Right lobe of liver (tissue), 6 donors: ENCODE data around the gene CFLAR. TPM values are rescaled to one million over a fixed set of nuclear protein-coding genes. Genes with fewer than 3 reads are reported as not detected.

Experiments used
- ATAC-seq, 4 donors: fragments of 200-7000 bp; cut with Tn5 transposase; one replicate each; pipeline ENCODE4 v1.9.1; 2020; ENCODE audit warnings: mild to moderate bottlenecking in 4 of 4, moderate library complexity in 4 of 4
- DNase-seq, 3 donors: peaks; one replicate each; pipeline ENCODE4 v3.0.0-alpha.2; 2020
- H3K27ac ChIP-seq, 3 donors: fragments of 200-600 bp; one replicate each; pipeline ENCODE4 v1.8.0; 2022
- H3K27me3 ChIP-seq, 2 donors: fragments of 200-600 bp; one replicate each; pipeline ENCODE4 v1.8.0; 2022
- H3K36me3 ChIP-seq, 4 donors: fragments of 200-600 bp; sonication (generic) in 1 of 4; one replicate each; pipeline versions ENCODE4 v1.5.1 to v1.8.0; 2017 to 2022; ENCODE audit warnings: control low read depth in 1 of 4
- H3K4me1 ChIP-seq, 4 donors: fragments of 200-600 bp; sonication (generic) in 1 of 4; one replicate each; pipeline versions ENCODE4 v1.5.1 to v1.8.0; 2017 to 2022; ENCODE audit warnings: control low read depth in 1 of 4
- H3K4me3 ChIP-seq, 3 donors: fragments of 200-600 bp; one replicate each; pipeline ENCODE4 v1.8.0; 2022
- H3K9me3 ChIP-seq, 4 donors: fragments of 200-600 bp; sonication (generic) in 1 of 4; one replicate each; pipeline versions ENCODE4 v1.5.1 to v1.8.0; 2017 to 2022; ENCODE audit warnings: control low read depth in 1 of 4
- CTCF ChIP-seq, 4 donors: fragments of 200-600 bp in 3 of 4; fragments of 450-650 bp in 1 of 4; IDR thresholded peaks; one replicate each; pipeline versions ENCODE4 v1.5.1 to v1.8.0; 2016 to 2022; ENCODE audit warnings: antibody characterized with exemption in 4 of 4, mild to moderate bottlenecking in 2 of 4
- POLR2A ChIP-seq: fragments of 450-650 bp; IDR thresholded peaks from one replicate; pipeline ENCODE4 v1.6.1; 2017; ENCODE audit warnings: antibody characterized with exemption, mild to moderate bottlenecking
- WGBS: methylation state at CpG from one replicate; pipeline ENCODE4 v1.1.6; 2018; ENCODE audit warnings: low coverage, low lambda C conversion rate; ENCODE audit not compliant: insufficient coverage; ENCODE audit errors: missing lambda C conversion rate; 5-methylcytosine and 5-hydroxymethylcytosine counted together
- intact Hi-C, 2 donors: fragments of 100-400 bp; cut with DNase I; formaldehyde crosslinking; loops; one replicate each; pipeline versions ENCODE4 v1.11.2 to v1.14.1; 2022
- total RNA-seq, 6 experiments: library from RNA; depleted of rRNA in 2 of 6; stranded (reverse); fragments of >200 nt in 2 of 6; fragmentation: NEBNext Ultra II Directional in 3 of 6; extraction: Animal tissue kit (Norgen Biotek cat#: 25700) in 3 of 6; gene quantifications; one replicate each; pipeline versions ENCODE4 v1.1.0 to v1.2.4, GENCODE V29; 2016 to 2023
- donor health status: DM: no; HTN: yes; CAD: no.
- donor health status: DM: no; HTN: no; CAD: no.
- donor health status: DM: no; HTN: no; CAD: no.
- donor health status: DM: no; HTN: yes; CAD: no.
- donor health status: DM: no; HTN: yes; CAD: no.

CFLAR gene
- total RNA-seq, 6 experiments from 2014 or later, result 50.2 to 85.4 (median 66.3) TPM

GRCh38 chr2:201154615-201155399, 38.8 kb downstream of the CFLAR start:
- intact Hi-C loops, result no loop called here
- no peak overlapping the region for H3K4me3 ChIP-seq
- no peak for ATAC-seq
- H3K36me3 ChIP-seq, result peaks cover 9 to 92% (median 44%) of the 10 kb centered on the region in 4 donors
- no peaks in the 10 kb centered on the region for H3K27me3 ChIP-seq
- DNase-seq, result no peak
- peaks cover 0 to 4% (median 0%) of the 10 kb centered on the region in 4 donors for H3K4me1 ChIP-seq
- WGBS, result 68% methylated on average over 6 of the region's 9 CpGs
- H3K27ac ChIP-seq, result peak overlapping the region in 2 of 3 donors; percentile 10 to 48
- no peaks in the 10 kb centered on the region for H3K9me3 ChIP-seq
- TF ChIP-seq CTCF (IDR thresholded peaks at IDR 0.05) (no peak), POLR2A (no peak)

GRCh38 chr2:201156036-201156435, 40.1 kb downstream of the CFLAR start:
- Histone ChIP-seq H3K4me3 (no peak overlapping the region), H3K27me3 (no peaks in the 10 kb centered on the region), H3K27ac (peak overlapping the region in 2 of 3 donors; percentile 10 to 55), H3K9me3 (no peaks in the 10 kb centered on the region), H3K36me3 (peaks cover 9 to 92% (median 45%) of the 10 kb centered on the region in 4 donors), H3K4me1 (peaks cover 0 to 3% (median 0%) of the 10 kb centered on the region in 4 donors)
- intact Hi-C loops, result no loop called here
- DNase-seq, result no peak
- no peak for TF ChIP-seq CTCF (IDR thresholded peaks at IDR 0.05)
- TF ChIP-seq POLR2A, result no peak
- 73% methylated on average over 6 of the region's 6 CpGs for WGBS
- no peak for ATAC-seq

- DNase-seq, result no peak
- no peaks in the 10 kb centered on the region for H3K27me3 ChIP-seq
- H3K4me1 ChIP-seq, result peaks cover 0 to 3% (median 0%) of the 10 kb centered on the region in 4 donors
- no peak overlapping the region for H3K4me3 ChIP-seq
- TF ChIP-seq CTCF (IDR thresholded peaks at IDR 0.05), result no peak
- no peak for TF ChIP-seq POLR2A
- 0% methylated on average over 1 of the region's 1 CpG for WGBS
- peaks cover 9 to 93% (median 47%) of the 10 kb centered on the region in 4 donors for H3K36me3 ChIP-seq
- no peaks in the 10 kb centered on the region for H3K9me3 ChIP-seq
- intact Hi-C loops, result no loop called here
- no peak for ATAC-seq
- peak overlapping the region in 2 of 3 donors; percentile 4 to 55 for H3K27ac ChIP-seq
Measured at GRCh38 chr2:201156640-201157039, 40.7 kb downstream of the CFLAR start.

- H3K27me3 ChIP-seq, result no peaks in the 10 kb centered on the region
- intact Hi-C loops, result no loop called here
- TF ChIP-seq POLR2A (no peak), CTCF (IDR thresholded peaks at IDR 0.05) (no peak)
- H3K27ac ChIP-seq, result peak overlapping the region; percentile 41 to 55 (median 51)
- H3K9me3 ChIP-seq, result no peaks in the 10 kb centered on the region
- H3K4me1 ChIP-seq, result peaks cover 0 to 3% (median 0%) of the 10 kb centered on the region in 4 donors
- H3K4me3 ChIP-seq, result no peak overlapping the region
- peak; percentile 3 to 22 (median 19) for ATAC-seq
- DNase-seq, result no peak
- WGBS, result 36% methylated on average over 3 of the region's 4 CpGs
- H3K36me3 ChIP-seq, result peaks cover 9 to 98% (median 47%) of the 10 kb centered on the region in 4 donors
Measured at GRCh38 chr2:201157694-201158093, 41.7 kb downstream of the CFLAR start.
